OCI-LY1 (cell line): ENCODE data around the gene AKT3.

Source experiments
- H2AFZ ChIP-seq: fragments of 200-600 bp; sonication (generic), shearing (Covaris generic); 2 replicates; pipeline ENCODE4 v1.6.0; 2014; ENCODE audit warnings: antibody characterized with exemption, mild to moderate bottlenecking, low read length
- H3F3A ChIP-seq: fragments of 200-600 bp; sonication (generic), shearing (Covaris generic); 2 replicates; pipeline ENCODE4 v1.6.0; 2014; ENCODE audit warnings: mild to moderate bottlenecking, antibody characterized with exemption, low read length, moderate library complexity; ENCODE audit not compliant: insufficient read depth
- H3K27ac ChIP-seq: fragments of 200-600 bp; sonication (generic); 2 replicates; pipeline ENCODE4 v1.5.1; 2014; ENCODE audit warnings: low read length, mixed run types, mild to moderate bottlenecking, low read depth; ENCODE audit not compliant: poor library complexity, severe bottlenecking
- H3K27me3 ChIP-seq: fragments of 200-600 bp; sonication (generic); 2 replicates; pipeline ENCODE4 v1.6.0; 2014; ENCODE audit warnings: antibody characterized with exemption, mild to moderate bottlenecking, low read length, moderate library complexity; ENCODE audit not compliant: insufficient read depth
- H3K36me3 ChIP-seq: fragments of 200-600 bp; sonication (generic); 2 replicates; pipeline ENCODE4 v1.6.1; 2014; ENCODE audit warnings: mild to moderate bottlenecking, antibody characterized with exemption, low read length, moderate library complexity, mixed read lengths; ENCODE audit not compliant: insufficient read depth
- H3K4me1 ChIP-seq: fragments of 200-600 bp; sonication (generic); 2 replicates; pipeline ENCODE4 v1.5.1; 2014; ENCODE audit warnings: mild to moderate bottlenecking, low read length, moderate library complexity; ENCODE audit not compliant: insufficient read depth, severe bottlenecking
- H3K4me2 ChIP-seq: fragments of 200-600 bp; sonication (generic), shearing (Covaris generic); 2 replicates; pipeline ENCODE4 v1.6.1; 2014; ENCODE audit warnings: low read length
- H3K4me3 ChIP-seq: fragments of 200-600 bp; sonication (generic); 2 replicates; pipeline ENCODE4 v1.5.1; 2014; ENCODE audit warnings: low read length, low read depth, mild to moderate bottlenecking, mixed read lengths; ENCODE audit not compliant: poor library complexity, severe bottlenecking
- H3K79me2 ChIP-seq: fragments of 200-600 bp; shearing (Covaris generic); 2 replicates; pipeline ENCODE4 v1.6.1; 2016; ENCODE audit warnings: mixed run types, low read length, mixed read lengths; ENCODE audit not compliant: insufficient read depth
- H3K9ac ChIP-seq: fragments of 200-600 bp; sonication (generic), shearing (Covaris generic); 2 replicates; pipeline ENCODE4 v1.6.1; 2014; ENCODE audit warnings: mild to moderate bottlenecking, low read length, mixed read lengths
- H3K9me2 ChIP-seq: fragments of 200-600 bp; sonication (generic), shearing (Covaris generic); 2 replicates; pipeline ENCODE4 v1.6.1; 2014; ENCODE audit warnings: low read depth, mild to moderate bottlenecking, low read length, mixed read lengths
- H3K9me3 ChIP-seq: fragments of 200-600 bp; shearing (Covaris generic); 2 replicates; pipeline ENCODE4 v1.6.1; 2014; ENCODE audit warnings: low read length, mixed read lengths
- H4K20me1 ChIP-seq: fragments of 200-600 bp; sonication (generic), shearing (Covaris generic); 2 replicates; pipeline ENCODE4 v1.6.0; 2016; ENCODE audit warnings: mild to moderate bottlenecking, low read length; ENCODE audit not compliant: insufficient read depth
- EZH2 ChIP-seq: fragments of 200-600 bp; sonication (generic), shearing (Covaris generic); IDR thresholded peaks from 2 replicates; pipeline ENCODE4 v1.8.0; 2017; ENCODE audit warnings: borderline replicate concordance, mixed run types, mild to moderate bottlenecking, antibody characterized with exemption, low read length, moderate library complexity, mixed read lengths
- TF ChIP-seq, protein P1 (sequence below): fragments of 200-600 bp; sonication (generic), shearing (Covaris generic); IDR thresholded peaks from 2 replicates; pipeline ENCODE4 v1.5.1; 2017; ENCODE audit warnings: mild to moderate bottlenecking, antibody characterized with exemption, low read length, moderate library complexity, mixed read lengths

AKT3 gene

GRCh38 chr1:243525085-243525487 lies 325.0 kb downstream of the AKT3 start:
- no peaks in the 10 kb centered on the region for H3K4me1 ChIP-seq
- no peak overlapping the region for H3K9ac ChIP-seq
- H3K9me2 ChIP-seq, result no peaks in the 10 kb centered on the region
- TF ChIP-seq, protein P1, sequence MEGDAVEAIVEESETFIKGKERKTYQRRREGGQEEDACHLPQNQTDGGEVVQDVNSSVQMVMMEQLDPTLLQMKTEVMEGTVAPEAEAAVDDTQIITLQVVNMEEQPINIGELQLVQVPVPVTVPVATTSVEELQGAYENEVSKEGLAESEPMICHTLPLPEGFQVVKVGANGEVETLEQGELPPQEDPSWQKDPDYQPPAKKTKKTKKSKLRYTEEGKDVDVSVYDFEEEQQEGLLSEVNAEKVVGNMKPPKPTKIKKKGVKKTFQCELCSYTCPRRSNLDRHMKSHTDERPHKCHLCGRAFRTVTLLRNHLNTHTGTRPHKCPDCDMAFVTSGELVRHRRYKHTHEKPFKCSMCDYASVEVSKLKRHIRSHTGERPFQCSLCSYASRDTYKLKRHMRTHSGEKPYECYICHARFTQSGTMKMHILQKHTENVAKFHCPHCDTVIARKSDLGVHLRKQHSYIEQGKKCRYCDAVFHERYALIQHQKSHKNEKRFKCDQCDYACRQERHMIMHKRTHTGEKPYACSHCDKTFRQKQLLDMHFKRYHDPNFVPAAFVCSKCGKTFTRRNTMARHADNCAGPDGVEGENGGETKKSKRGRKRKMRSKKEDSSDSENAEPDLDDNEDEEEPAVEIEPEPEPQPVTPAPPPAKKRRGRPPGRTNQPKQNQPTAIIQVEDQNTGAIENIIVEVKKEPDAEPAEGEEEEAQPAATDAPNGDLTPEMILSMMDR, result no peak
- TF ChIP-seq EZH2, result no peak
- H3K4me3 ChIP-seq, result no peak overlapping the region
- no peaks in the 10 kb centered on the region for H3K9me3 ChIP-seq
- H4K20me1 ChIP-seq, result no peaks in the 10 kb centered on the region
- no peak overlapping the region for H3K27ac ChIP-seq
- H3K27me3 ChIP-seq, result no peaks in the 10 kb centered on the region
- no peak overlapping the region for H2AFZ ChIP-seq
- no peaks in the 10 kb centered on the region for H3K36me3 ChIP-seq
- H3F3A ChIP-seq, result no peaks in the 10 kb centered on the region
- no peak overlapping the region for H3K4me2 ChIP-seq
- no peaks in the 10 kb centered on the region for H3K79me2 ChIP-seq

DNA sequence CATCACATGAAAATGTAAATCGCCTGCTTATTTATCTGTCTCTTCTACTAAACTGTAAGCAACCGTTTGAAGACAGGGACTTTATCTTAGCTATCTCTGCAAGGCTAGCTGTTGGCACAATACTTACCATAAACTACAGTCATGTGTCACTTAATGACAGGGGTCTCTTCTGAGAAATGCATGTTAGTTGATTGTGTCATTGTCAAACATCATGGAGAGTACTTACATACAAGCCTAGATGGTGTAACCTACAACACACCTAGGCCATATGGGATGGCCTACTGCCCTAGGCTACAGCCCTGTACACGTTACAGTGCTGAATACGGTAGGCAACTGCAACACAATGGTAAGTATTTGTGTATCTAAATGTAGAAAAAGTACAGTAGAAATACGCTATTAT lies 326.3 kb downstream of the AKT3 start:
- Histone ChIP-seq H3K9me3 (no peaks in the 10 kb centered on the region), H3K9ac (no peak overlapping the region), H4K20me1 (no peaks in the 10 kb centered on the region), H3K79me2 (no peaks in the 10 kb centered on the region), H3K27me3 (no peaks in the 10 kb centered on the region), H3K9me2 (no peaks in the 10 kb centered on the region), H3K27ac (no peak overlapping the region), H3K4me2 (no peak overlapping the region), H3F3A (no peaks in the 10 kb centered on the region), H3K36me3 (no peaks in the 10 kb centered on the region), H3K4me3 (no peak overlapping the region), H2AFZ (no peak overlapping the region), H3K4me1 (no peaks in the 10 kb centered on the region)
- TF ChIP-seq EZH2, result no peak
- TF ChIP-seq, protein P1, result no peak

DNA sequence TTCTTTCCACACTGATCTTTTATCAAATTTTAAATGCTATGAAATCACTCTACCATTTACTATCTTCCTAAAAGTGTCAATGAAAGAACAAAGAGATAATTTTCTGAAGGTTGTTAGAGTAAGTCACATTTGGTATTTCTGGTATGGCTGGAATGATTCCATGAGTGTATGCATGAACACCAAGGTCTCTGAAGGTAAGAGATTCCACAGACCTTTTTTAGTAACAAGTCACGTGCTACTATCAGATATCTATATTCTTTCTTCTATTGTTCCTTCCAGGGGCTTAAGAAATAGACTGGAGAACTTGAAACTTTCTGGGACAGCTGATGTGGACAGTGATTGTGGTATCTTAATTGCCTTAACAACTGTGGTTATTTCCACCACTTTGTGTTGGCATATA lies 329.2 kb downstream of the AKT3 start:
- Histone ChIP-seq H3K4me3 (no peak overlapping the region), H3K9me3 (no peaks in the 10 kb centered on the region), H3K79me2 (no peaks in the 10 kb centered on the region), H3K4me1 (no peaks in the 10 kb centered on the region), H3K27ac (no peak overlapping the region), H3K4me2 (no peak overlapping the region), H2AFZ (no peak overlapping the region), H3K36me3 (no peaks in the 10 kb centered on the region), H4K20me1 (no peaks in the 10 kb centered on the region), H3K27me3 (no peaks in the 10 kb centered on the region), H3F3A (no peaks in the 10 kb centered on the region), H3K9me2 (no peaks in the 10 kb centered on the region), H3K9ac (no peak overlapping the region)
- TF ChIP-seq EZH2, result no peak
- TF ChIP-seq, protein P1, result no peak
